NCI-H187 (cell line): ENCODE measurements around the gene RBMS3.
"Not testable (repeated sequence)": the region's sequence is repeated elsewhere in the genome, so short reads cannot be mapped to it uniquely, and the experiment has no call there.

Experiments used
- DNase-seq, 2 experiments: peaks; one replicate each; lab custom pipeline; 2025; lab: John Stamatoyannopoulos, UW

The RBMS3 gene

DNA sequence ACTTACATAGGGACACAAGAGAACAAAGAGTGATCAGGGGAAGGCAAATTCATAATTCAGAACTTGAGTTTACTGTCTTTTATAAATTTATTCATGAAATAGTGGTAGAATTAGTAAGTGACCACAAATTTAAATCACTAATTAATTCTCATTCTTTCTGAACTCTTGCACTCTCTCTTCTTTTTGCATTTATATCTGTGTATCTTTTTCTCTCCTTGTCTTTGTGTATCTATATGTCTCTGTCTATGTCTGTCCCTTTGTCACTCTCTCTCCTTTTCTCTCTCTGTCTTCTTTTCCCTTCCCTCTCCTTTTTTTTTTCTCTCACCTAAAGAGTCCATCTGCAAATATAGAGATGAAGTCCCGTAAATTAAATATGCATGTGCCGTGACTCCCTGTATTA, 31.5 kb downstream of the RBMS3 start:
- DNase-seq, result no peak

GRCh38 chr3:29312960-29313452, 32.1 kb downstream of the RBMS3 start:
- no peak for DNase-seq

DNA sequence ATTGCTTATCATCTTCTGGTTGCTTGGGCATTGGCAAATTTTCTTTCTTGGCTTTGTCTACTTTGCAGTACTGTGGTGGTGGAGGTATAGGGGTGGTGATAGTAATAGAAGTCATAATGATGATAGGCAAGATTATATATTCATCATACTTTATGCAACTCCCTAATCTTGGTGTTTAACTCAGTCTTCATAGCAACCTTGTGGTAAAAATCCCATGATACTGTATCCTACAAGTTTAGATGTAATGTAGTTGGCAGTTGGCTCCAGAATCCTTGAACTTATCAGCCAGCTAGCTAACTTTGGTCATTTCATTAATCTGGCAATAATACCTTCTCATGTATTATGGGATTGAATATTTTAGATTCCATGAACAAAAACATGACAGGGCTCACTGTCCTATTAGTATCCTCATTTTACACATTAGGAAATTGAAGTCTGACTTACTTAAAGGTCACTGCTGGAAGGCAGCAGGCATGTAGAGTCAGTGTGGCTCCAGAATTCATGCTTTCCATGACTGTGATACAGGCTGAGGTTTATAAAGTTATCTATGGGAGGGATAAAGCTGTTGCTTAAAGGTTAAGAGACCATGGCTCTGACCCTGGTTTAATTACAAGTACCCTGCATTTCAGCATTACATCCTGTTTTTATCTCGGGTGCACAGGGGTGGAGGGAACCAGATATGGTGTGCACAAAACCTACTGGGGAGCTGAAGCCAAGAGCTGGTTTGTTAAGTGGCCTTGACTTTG, 33.3 kb downstream of the RBMS3 start:
- DNase-seq, result no peak

GRCh38 chr3:29314727-29315088, 33.8 kb downstream of the RBMS3 start:
- no peak for DNase-seq

DNA sequence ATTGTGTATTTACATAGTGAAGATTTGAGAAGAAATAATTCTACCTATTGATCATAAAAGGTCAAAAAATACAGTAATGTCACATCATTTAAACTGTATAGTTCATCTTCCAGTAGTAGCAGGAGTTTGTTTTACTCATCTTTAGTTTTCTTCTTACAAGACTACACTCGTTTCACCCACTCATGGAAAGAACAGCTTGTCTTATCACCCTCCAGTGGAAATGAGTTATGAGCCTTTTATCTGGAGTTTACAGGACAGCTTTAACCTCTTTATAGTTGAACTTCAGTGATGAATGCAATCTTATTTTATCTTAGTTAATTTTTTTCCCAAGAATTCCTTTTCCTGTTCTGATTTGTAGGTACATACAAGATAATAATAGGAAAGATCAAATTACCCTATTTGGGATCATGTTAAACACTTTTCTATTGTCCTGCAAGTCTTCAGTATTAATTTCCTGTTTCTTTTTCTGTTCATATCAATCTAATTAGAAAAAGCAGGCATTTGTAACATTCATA, 36.8 kb downstream of the RBMS3 start:
- DNase-seq, result no peak

- DNase-seq, result no peak
Observed at GRCh38 chr3:29318251-29318650, 37.4 kb downstream of the RBMS3 start.

- no peak for DNase-seq
Observed at GRCh38 chr3:29319262-29319661, 38.4 kb downstream of the RBMS3 start.

GRCh38 chr3:29319798-29320197, 38.9 kb downstream of the RBMS3 start:
- DNase-seq, result no peak

- no peak for DNase-seq
Observed at GRCh38 chr3:29322586-29322985, 41.7 kb downstream of the RBMS3 start.

DNA sequence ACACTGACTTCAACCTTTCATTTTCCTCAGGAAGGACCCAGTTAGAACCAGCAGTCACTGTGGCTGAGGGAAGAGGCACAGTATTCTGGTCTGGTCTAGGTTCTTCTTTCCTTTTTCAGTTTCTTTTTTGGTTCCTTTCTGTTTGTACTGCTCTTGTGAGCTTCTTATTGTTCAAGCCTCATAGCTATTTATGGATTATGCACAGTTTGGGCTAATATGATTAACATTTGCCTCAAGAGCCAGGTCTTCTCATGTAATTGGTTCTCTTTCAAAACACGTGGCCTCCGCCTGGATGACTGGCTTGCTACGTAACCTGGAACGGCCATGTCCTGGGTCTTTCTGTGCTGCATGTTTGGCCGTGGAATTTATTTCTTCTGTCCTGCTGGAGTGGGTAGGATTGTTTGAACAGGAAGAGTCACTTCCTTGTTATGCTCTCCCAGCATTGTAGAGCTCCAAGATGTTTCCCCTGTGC, 43.3 kb downstream of the RBMS3 start:
- DNase-seq, result no peak

DNA sequence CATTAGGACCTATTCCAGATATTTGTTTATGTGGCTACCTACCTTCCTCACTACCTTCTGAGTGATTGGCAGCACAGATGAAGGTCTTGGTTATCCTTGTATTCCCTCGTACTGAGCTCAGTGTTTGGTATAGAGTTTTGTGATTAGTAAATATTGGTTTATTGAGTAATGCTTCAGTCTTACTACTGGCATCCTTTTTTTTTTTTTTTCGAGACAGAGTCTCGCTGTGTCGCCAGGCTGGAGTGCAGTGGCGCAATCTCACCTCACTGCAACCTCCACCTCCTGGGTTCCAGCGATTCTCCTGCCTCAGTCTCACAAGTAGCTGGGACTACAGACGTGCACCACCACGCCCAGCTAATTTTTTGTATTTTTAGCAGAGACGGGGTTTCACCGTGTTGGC, 45.7 kb downstream of the RBMS3 start:
- not testable (repeated sequence) for DNase-seq

DNA sequence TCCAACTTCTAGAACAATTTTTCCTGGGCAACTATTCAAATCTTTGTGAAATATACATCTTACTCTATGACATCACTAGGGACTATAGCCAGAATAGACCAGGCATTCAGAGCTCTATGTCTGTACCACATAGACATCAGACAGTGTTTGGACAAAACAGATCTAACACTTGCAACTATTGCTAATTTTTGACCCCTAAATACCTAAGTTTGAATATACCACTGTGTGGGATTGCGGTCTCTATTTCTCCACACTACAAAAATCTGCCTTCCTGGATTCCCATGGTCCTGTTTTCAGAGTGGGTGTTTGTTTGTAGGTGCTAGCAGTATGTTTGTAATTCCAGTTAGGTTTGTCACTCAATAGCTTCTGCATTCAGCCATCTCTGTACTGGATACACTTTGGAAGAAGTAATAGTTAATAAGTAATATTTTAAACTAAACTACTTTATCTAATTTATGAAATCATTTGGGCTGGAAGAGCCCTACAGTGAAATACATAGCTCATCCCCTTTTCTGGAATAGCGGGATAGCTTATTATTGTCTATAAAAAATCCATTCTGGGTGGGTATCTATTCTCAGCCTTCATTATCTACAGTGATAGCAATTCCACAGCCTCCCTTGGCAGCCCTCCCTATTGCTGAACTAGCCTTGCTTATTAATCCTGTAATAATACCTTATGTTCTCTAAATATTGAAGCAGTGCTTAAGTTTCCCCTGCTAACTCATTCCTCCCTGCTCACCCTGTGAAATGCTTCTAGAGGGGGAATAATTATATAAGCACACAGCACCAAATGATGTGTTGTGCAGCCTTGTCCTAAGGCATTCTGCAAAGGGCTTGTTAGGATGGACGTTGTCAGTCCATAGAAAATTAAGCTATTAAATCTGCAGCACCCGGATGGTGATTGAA, 49.4 kb downstream of the RBMS3 start:
- DNase-seq, result no peak

DNA sequence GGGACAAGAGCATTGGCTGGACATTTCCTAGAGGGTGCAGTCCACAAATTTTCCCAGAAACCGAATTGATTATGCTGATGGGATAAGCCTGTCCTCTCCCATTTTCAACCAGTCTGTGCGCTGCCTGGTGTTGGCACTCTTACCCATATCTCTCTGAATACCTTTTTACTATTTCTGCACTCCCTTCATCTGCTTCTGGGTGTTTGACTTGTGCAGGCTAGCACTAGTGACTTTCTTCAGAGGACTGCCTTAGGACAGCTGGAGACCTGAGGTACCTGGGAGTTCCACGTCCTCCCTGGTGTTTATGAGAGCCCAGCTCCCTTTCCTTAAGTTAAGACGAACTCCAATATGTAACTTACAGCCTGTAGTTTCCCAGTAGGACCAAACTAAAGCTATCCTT, 50.2 kb downstream of the RBMS3 start:
- no peak for DNase-seq

GRCh38 chr3:29331456-29332194, 50.8 kb downstream of the RBMS3 start:
- no peak for DNase-seq

GRCh38 chr3:29332195-29332637, 51.3 kb downstream of the RBMS3 start:
- DNase-seq, result no peak

- DNase-seq, result no peak
Observed at GRCh38 chr3:29333576-29333975, 52.7 kb downstream of the RBMS3 start.

- DNase-seq, result no peak
Observed at GRCh38 chr3:29334706-29335105, 53.8 kb downstream of the RBMS3 start.

- DNase-seq, result peak; percentile 0 to 14
Observed at GRCh38 chr3:29335438-29335837, 54.6 kb downstream of the RBMS3 start.

DNA sequence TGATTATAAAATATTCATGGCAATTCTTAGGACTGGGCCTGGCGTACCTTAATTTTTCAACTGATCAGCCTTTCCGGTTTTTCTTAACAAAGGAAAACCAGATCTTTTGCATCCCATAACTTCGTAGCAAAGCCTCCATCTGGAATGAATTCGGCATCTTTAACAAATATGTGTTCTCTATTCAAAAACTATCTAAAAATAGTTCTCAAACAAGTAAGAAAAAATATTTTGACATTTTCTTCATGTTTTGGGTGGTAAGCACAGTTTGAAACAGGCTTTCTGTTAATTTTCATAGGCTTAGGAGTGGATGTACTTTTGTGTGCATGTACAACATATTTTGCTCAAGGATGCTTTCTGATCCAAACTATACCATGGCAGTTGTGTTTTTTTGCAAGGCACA, 55.1 kb downstream of the RBMS3 start:
- no peak for DNase-seq

DNA sequence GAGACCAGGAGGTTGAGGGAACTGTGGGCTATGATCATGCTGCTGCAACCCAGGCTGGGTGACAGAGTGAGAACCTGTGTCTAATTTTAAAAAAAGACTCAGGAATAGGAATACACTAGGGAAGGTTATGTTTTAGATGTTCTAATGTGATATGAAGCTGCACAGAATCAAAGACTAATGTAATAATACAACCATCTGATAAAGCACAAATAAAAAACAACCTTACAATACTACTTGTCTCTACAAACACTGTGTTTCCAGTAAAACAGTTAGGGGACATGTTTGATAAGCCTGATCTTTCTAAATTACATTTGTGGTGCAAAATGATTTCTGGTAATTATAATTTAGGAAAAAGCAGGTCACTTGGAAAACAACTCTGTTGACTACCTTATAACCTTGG, 56.7 kb downstream of the RBMS3 start:
- DNase-seq, result no peak

DNA sequence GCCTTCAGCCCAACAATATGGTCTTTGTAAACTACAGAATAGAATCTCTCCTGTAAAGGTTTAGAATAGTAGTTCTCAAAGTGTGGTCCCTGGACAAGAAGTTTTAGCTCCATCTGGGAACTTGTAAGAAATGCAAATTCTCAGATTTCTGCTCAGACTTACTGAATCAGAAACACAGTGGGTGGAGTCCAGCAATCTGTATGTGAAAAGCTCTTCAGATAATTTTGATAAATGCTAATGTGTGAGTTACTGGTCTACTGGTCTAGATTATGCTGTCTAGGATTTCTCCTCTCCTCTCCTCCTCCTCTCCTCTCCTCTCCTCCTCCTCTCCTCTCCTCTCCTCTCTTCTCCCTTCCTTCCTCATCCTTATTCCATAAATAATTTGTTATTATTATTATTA, 57.5 kb downstream of the RBMS3 start:
- DNase-seq, result no peak
